Liver (tissue), 3 donors: ENCODE data around the gene DPYSL4.

Source experiments
- EGR1 ChIP-seq, 2 donors: IDR thresholded peaks; 2 replicates each; pipeline ENCODE4 v1.6.1; 2016 to 2018; ENCODE audit warnings: antibody characterized with exemption in 2 of 2, low read depth in 2 of 2
- MAX ChIP-seq: IDR thresholded peaks from 2 replicates; pipeline ENCODE4 v1.6.1; 2016; ENCODE audit warnings: antibody characterized with exemption
- NR2F2 ChIP-seq: IDR thresholded peaks from 2 replicates; pipeline ENCODE4 v1.6.1; 2016; ENCODE audit warnings: antibody characterized with exemption
- RAD21 ChIP-seq, 2 donors: IDR thresholded peaks; 2 replicates each; pipeline ENCODE4 v1.6.1; 2016; ENCODE audit warnings: antibody characterized with exemption in 2 of 2, mild to moderate bottlenecking in 2 of 2
- YY1 ChIP-seq: IDR thresholded peaks from 2 replicates; pipeline ENCODE4 v1.6.1; 2016; ENCODE audit warnings: antibody characterized with exemption, mild to moderate bottlenecking
- TF ChIP-seq, protein P1 (sequence below): fragments of 150-350 bp; IDR thresholded peaks from 2 replicates; pipeline ENCODE4 v1.5.1; 2017; ENCODE audit warnings: improper control_type of control experiment, low read depth, low read length; ENCODE audit not compliant: missing input control
- TF ChIP-seq, protein P2 (sequence below): IDR thresholded peaks from 2 replicates; pipeline ENCODE4 v1.6.1; 2016; ENCODE audit warnings: antibody characterized with exemption
- TF ChIP-seq, protein P3 (sequence below): IDR thresholded peaks from 2 replicates; pipeline ENCODE4 v1.6.1; 2016; ENCODE audit warnings: antibody characterized with exemption
- donor health status: healthy.
- donor health status: healthy.

DNA sequence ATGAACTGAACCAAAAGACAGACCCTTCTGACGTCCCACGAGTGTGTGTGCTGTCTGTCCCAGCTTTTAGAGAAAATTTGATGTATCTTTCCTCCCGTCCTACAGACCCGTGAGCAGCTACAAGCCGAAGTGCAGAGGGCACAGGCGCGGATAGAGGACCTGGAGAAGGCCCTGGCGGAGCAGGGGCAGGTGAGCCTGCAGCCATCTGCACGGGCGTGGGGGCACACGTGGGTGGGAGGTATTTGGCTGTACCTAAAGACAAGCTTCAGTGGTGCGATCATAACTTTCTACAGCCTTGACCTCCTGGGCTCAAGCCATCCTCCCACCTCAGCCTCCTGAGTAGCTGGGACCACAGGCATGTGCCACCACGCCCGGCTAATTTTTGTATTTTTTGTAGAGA, 41.7 kb upstream of the DPYSL4 start:
- TF ChIP-seq, protein P1, sequence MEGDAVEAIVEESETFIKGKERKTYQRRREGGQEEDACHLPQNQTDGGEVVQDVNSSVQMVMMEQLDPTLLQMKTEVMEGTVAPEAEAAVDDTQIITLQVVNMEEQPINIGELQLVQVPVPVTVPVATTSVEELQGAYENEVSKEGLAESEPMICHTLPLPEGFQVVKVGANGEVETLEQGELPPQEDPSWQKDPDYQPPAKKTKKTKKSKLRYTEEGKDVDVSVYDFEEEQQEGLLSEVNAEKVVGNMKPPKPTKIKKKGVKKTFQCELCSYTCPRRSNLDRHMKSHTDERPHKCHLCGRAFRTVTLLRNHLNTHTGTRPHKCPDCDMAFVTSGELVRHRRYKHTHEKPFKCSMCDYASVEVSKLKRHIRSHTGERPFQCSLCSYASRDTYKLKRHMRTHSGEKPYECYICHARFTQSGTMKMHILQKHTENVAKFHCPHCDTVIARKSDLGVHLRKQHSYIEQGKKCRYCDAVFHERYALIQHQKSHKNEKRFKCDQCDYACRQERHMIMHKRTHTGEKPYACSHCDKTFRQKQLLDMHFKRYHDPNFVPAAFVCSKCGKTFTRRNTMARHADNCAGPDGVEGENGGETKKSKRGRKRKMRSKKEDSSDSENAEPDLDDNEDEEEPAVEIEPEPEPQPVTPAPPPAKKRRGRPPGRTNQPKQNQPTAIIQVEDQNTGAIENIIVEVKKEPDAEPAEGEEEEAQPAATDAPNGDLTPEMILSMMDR = no peak
- TF ChIP-seq MAX = no peak
- no peak for TF ChIP-seq RAD21 (IDR thresholded peaks at IDR 0.05)
- no peak for TF ChIP-seq NR2F2
- TF ChIP-seq YY1 = no peak
- TF ChIP-seq, protein P2, sequence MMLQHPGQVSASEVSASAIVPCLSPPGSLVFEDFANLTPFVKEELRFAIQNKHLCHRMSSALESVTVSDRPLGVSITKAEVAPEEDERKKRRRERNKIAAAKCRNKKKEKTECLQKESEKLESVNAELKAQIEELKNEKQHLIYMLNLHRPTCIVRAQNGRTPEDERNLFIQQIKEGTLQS = no peak
- TF ChIP-seq EGR1 (IDR thresholded peaks at IDR 0.05; ENCODE audit: low read depth in 2 of 2) = no peak
- TF ChIP-seq, protein P3, sequence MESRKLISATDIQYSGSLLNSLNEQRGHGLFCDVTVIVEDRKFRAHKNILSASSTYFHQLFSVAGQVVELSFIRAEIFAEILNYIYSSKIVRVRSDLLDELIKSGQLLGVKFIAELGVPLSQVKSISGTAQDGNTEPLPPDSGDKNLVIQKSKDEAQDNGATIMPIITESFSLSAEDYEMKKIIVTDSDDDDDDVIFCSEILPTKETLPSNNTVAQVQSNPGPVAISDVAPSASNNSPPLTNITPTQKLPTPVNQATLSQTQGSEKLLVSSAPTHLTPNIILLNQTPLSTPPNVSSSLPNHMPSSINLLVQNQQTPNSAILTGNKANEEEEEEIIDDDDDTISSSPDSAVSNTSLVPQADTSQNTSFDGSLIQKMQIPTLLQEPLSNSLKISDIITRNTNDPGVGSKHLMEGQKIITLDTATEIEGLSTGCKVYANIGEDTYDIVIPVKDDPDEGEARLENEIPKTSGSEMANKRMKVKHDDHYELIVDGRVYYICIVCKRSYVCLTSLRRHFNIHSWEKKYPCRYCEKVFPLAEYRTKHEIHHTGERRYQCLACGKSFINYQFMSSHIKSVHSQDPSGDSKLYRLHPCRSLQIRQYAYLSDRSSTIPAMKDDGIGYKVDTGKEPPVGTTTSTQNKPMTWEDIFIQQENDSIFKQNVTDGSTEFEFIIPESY = no peak
